ENCODE measurements around the gene SMIM5.

SMIM5 gene

DNA sequence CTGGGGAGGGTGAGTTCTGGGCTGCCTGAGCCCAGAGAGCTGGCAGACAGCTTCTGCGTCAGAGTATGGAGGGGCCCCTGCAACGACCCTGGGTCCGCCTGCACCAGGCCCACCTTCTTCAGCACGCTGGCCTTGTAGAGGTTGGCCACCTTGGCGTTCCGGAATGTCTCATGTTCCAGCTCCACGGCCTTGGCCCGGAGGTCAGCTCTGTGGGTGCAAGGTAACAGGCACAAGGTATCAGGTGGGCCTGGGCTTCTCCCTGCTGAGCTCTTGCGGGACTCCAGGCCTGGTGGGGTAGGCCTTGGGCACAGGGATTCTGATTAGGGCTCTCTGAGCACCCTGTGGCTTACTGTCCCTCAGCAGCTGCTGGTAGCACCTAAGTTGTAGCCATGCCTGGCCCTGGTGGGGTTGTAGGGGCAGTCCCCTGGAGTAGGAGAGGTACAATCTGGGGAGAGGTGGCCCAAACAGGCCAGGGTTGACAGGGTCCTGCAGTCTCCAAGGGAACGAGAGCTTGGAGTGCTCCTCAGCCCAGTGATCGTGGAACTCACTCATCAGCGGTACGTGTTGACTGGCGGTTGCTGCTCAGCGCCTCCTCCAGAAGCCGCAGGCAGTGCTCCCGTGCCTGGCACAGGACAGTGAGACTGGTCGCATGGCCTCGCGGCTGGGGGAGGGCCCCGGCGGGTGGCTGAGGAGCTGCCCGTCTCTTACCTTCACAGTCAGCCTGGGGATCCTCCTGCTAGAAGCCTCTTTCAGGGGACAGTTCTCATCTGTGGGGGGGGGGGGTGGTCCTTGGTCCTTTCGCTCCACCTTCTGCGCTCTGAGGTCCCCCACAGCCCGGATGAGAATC is 2.9 kb upstream of the SMIM5 start:
- TF ChIP-seq, protein P1, sequence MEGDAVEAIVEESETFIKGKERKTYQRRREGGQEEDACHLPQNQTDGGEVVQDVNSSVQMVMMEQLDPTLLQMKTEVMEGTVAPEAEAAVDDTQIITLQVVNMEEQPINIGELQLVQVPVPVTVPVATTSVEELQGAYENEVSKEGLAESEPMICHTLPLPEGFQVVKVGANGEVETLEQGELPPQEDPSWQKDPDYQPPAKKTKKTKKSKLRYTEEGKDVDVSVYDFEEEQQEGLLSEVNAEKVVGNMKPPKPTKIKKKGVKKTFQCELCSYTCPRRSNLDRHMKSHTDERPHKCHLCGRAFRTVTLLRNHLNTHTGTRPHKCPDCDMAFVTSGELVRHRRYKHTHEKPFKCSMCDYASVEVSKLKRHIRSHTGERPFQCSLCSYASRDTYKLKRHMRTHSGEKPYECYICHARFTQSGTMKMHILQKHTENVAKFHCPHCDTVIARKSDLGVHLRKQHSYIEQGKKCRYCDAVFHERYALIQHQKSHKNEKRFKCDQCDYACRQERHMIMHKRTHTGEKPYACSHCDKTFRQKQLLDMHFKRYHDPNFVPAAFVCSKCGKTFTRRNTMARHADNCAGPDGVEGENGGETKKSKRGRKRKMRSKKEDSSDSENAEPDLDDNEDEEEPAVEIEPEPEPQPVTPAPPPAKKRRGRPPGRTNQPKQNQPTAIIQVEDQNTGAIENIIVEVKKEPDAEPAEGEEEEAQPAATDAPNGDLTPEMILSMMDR (IDR thresholded peaks at IDR 0.05; ENCODE audit: insufficient read depth, low read depth, low read length, missing control alignments) = no peak
- DNase-seq (ENCODE audit: low read depth) = no peak
- H3K4me3 ChIP-seq (ENCODE audit: low read depth, low read length) = no peak overlapping the region

DNA sequence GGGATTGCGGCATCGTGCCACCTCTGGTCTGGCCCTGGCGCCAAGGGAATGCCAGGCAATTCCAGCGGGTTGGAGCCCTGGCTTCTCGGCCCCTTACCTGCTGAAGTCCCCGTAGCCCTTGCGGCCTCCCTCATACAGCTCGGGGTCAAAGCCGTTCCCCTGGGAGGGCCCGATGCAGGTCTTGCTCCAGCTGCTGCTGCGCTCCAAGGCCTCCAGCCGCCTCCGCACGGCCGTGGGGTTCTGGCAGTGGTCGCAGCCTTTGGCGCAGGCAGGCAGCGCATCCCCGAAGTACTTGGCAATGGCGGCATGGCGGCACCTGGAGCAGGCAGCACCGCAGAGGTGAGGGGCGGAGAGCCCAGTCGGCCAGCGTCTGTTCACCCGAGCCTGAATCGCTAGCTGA is 1.9 kb upstream of the SMIM5 start:
- DNase-seq (ENCODE audit: low read depth) = no peak
- H3K4me3 ChIP-seq (ENCODE audit: low read depth, low read length) = no peak overlapping the region
- TF ChIP-seq, protein P1 (IDR thresholded peaks at IDR 0.05; ENCODE audit: insufficient read depth, low read depth, low read length, missing control alignments) = no peak

DNA sequence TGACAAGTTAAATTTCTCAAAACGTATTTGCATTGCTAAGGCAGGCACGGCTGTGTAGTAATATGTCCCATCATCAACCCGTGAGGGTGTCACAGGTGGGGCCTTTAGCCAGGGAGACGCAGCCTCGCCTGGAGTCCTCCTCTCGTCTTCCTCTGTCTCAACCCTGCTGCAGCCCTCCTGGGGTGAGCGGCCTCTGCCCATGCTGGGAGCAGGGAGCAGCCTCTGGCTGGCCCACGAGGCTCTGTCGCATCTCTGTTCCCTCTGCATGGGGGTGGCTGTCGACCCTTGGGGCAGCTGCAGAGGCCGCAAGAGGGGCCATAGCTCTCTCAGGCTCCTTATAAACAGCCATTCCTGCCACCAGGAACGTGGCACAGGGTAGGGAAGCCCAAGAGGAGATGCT is 806 bp upstream of the SMIM5 start:
- no peak for DNase-seq (ENCODE audit: low read depth)
- H3K4me3 ChIP-seq (ENCODE audit: low read depth, low read length) = no peak overlapping the region
- TF ChIP-seq, protein P1 (IDR thresholded peaks at IDR 0.05; ENCODE audit: insufficient read depth, low read depth, low read length, missing control alignments) = no peak

DNA sequence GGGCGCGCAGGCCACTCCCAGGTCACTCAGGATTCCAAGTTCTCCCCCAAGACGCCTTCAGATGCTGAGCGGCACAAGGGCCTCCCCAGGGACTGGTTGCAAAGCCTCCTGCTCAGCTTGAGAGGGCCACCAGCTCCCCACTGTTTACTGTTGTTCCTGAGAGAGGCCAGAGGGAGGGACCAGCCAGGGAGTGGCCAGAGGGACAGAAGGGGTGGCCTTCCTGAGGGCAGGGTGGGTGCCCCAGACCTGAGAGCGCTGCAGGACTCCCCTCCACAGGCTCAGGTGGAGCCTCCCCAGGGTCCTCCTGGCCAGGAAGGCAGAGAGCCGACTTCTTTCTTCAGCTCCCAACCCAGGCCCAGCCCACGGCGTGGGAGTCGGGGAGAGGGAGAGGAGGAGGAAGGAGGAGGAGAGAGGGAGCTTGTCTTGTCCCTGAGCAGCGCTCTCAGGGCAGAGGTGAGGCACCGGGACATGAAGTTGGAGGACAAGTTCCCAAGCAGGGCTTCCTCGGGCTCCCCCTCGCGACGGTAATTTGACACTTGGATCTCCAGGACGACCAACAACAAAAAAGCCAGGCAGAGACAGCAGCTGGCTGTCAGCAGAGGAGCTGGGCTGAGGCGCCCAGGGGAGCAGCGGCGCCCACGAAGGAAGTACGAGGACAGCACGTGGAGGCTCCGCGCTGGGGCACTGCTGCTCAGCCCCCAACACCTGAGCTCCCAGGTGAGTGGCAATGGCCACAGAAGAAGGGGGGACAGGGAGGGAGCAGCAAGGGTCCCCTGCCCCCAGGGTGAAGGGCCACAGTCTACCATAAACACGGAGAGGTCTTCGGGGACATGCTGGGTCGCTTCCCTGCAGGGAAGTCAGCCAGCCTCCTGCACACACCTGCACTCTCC is 497 bp downstream of the SMIM5 start:
- H3K4me3 ChIP-seq (ENCODE audit: low read depth, low read length) = no peak overlapping the region
- DNase-seq (ENCODE audit: low read depth) = peak; percentile 56
- TF ChIP-seq, protein P1 (IDR thresholded peaks at IDR 0.05; ENCODE audit: insufficient read depth, low read depth, low read length, missing control alignments) = peak; percentile 21

DNA sequence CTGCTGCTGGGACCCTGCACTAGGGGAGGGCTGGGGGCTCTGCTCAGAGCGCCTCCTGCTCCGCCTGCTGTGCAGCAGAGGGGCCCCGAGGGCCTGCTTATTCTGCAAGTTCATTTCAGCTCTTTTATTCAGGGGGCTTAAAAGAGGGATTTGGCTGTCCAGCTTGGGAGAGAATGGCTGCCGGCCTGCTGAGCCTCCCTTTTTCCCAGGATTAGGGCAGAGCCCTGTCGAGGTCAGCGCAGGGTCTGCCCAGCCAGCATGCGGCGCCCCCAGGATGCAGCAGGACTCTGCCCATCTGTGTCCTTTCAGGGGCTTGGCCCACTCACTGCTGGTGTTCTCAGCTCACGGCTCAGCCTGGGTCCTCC is 1.1 kb downstream of the SMIM5 start:
- H3K4me3 ChIP-seq (ENCODE audit: low read depth, low read length) = no peak overlapping the region
- DNase-seq (ENCODE audit: low read depth) = no peak
- TF ChIP-seq, protein P1 (IDR thresholded peaks at IDR 0.05; ENCODE audit: insufficient read depth, low read depth, low read length, missing control alignments) = no peak

DNA sequence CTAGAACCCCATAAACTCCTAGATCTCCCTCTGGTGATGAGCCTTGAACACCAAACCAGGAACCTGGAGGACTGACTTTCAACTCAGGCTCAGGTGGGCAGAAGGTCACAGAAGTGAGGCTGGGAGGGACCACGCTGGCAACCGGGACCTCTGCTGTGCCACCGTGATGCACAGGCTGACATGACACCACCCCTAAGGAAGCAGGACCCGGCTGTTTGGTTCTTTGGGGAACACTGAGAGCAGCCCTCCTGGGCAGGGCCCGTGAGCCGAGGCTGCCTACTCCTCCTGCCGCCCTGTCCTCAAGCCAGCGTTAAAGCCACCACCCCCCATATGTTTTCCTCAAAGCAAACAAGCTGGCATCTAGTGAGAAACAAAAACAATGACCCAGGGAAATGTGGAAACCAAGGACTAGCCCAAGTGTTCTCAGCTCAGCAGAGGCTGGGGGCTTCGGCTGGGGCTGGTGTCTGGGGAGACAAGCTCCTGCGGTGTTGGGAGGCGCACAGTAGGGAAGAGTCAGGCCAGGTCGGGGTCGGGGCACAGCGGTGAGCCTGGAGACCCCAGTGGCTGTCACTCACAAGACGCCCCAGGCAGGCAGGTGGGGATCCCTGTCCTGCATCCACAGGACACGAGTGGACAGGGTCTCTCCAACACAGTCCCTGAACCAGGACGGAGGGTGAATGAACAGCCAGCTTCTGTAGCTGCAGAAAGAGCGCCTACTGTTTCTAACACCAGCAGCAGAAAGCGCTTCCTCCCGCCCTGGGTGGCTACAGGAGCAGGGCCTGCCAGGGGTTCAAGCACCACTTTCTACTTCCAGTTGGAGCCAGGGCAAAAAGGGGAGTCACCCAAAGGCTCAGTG is 1.7 kb downstream of the SMIM5 start:
- H3K4me3 ChIP-seq (ENCODE audit: low read depth, low read length) = no peak overlapping the region
- DNase-seq (ENCODE audit: low read depth) = no peak
- TF ChIP-seq, protein P1 (IDR thresholded peaks at IDR 0.05; ENCODE audit: insufficient read depth, low read depth, low read length, missing control alignments) = no peak
